Mesodermal cell (in vitro differentiated cells): ENCODE results near the gene FAM204A.

Source experiments
- H3K27ac ChIP-seq: 2 replicates; pipeline ENCODE4 v1.7.0; 2013; ENCODE audit warnings: mild to moderate bottlenecking, low read depth, low read length, moderate library complexity; ENCODE audit not compliant: severe bottlenecking
- H3K36me3 ChIP-seq: 2 replicates; pipeline ENCODE4 v1.7.1; 2013; ENCODE audit warnings: mild to moderate bottlenecking, low read length, moderate library complexity; ENCODE audit not compliant: control insufficient read depth, insufficient read depth
- H3K4me1 ChIP-seq: one replicate; pipeline ENCODE4 v1.7.1; 2013; ENCODE audit warnings: mild to moderate bottlenecking, low read length; ENCODE audit not compliant: insufficient read depth, control insufficient read depth, poor library complexity, severe bottlenecking
- H3K4me3 ChIP-seq: 2 replicates; pipeline ENCODE4 v1.7.0; 2013; ENCODE audit warnings: low read length, control low read depth, mild to moderate bottlenecking; ENCODE audit not compliant: insufficient read depth, poor library complexity, severe bottlenecking; ENCODE audit errors: extremely low read depth
- H3K9me3 ChIP-seq: 2 replicates; pipeline ENCODE4 v1.7.1; 2013; ENCODE audit warnings: mild to moderate bottlenecking, low read length, moderate library complexity; ENCODE audit not compliant: control insufficient read depth
- WGBS, 2 experiments: methylation state at CpG; one replicate each; pipeline ENCODE4 v1.1.5; 2013; ENCODE audit warnings: missing lambda C conversion rate in 2 of 2; ENCODE audit not compliant: insufficient coverage in 2 of 2; 5-methylcytosine and 5-hydroxymethylcytosine counted together

Gene FAM204A

GRCh38 chr10:118286051-118286838 lies 55.9 kb downstream of the FAM204A start:
- Histone ChIP-seq H3K4me1 (peaks cover 4% of the 10 kb centered on the region), H3K27ac (no peak overlapping the region)
- 59 to 66% methylated on average over 13 of the region's 17 CpGs for WGBS, 2 experiments

GRCh38 chr10:118282670-118283069 lies 59.5 kb downstream of the FAM204A start:
- no peaks in the 10 kb centered on the region for H3K36me3 ChIP-seq
- peaks cover 4% of the 10 kb centered on the region for H3K4me1 ChIP-seq
- 80% methylated on average over 1 of the region's 1 CpG; no CpG with 5 or more reads in 1 of the 2 experiments for WGBS, 2 experiments
- H3K4me3 ChIP-seq, result no peak overlapping the region
- no peak overlapping the region for H3K27ac ChIP-seq
- peaks cover 4% of the 10 kb centered on the region for H3K9me3 ChIP-seq

More at GRCh38 chr10:118286051-118286838, 55.9 kb downstream of the FAM204A start:
- H3K36me3 ChIP-seq, result no peaks in the 10 kb centered on the region
- no peak overlapping the region for H3K4me3 ChIP-seq
- H3K9me3 ChIP-seq, result no peaks in the 10 kb centered on the region

GRCh38 chr10:118278649-118279048 lies 63.5 kb downstream of the FAM204A start:
- H3K4me1 ChIP-seq, result no peaks in the 10 kb centered on the region
- H3K36me3 ChIP-seq, result no peaks in the 10 kb centered on the region
- no peak overlapping the region for H3K4me3 ChIP-seq
- peaks cover 4% of the 10 kb centered on the region for H3K9me3 ChIP-seq
- H3K27ac ChIP-seq, result no peak overlapping the region

- no peak overlapping the region for H3K4me3 ChIP-seq
- H3K27ac ChIP-seq, result no peak overlapping the region
- no peaks in the 10 kb centered on the region for H3K4me1 ChIP-seq
- H3K36me3 ChIP-seq, result no peaks in the 10 kb centered on the region
- H3K9me3 ChIP-seq, result peaks cover 4% of the 10 kb centered on the region
- 100% methylated on average over 1 of the region's 2 CpGs; no CpG with 5 or more reads in 1 of the 2 experiments for WGBS, 2 experiments
These were observed 64.3 kb downstream of the FAM204A start for GRCh38 chr10:118277871-118278270.

- H3K36me3 ChIP-seq, result no peaks in the 10 kb centered on the region
- H3K4me1 ChIP-seq, result peaks cover under 1% of the 10 kb centered on the region
- no peak overlapping the region for H3K4me3 ChIP-seq
- H3K9me3 ChIP-seq, result peaks cover 4% of the 10 kb centered on the region
- WGBS, 2 experiments, result 88 to 100% methylated on average over 2 of the region's 2 CpGs
- H3K27ac ChIP-seq, result no peak overlapping the region
These were observed 65.4 kb downstream of the FAM204A start for GRCh38 chr10:118276727-118277126.

- H3K4me1 ChIP-seq, result peaks cover 4% of the 10 kb centered on the region
- no peak overlapping the region for H3K4me3 ChIP-seq
- peaks cover 4% of the 10 kb centered on the region for H3K9me3 ChIP-seq
- H3K27ac ChIP-seq, result no peak overlapping the region
- H3K36me3 ChIP-seq, result no peaks in the 10 kb centered on the region
These were observed 65.9 kb downstream of the FAM204A start for GRCh38 chr10:118276204-118276603.

GRCh38 chr10:118273662-118274061 lies 68.5 kb downstream of the FAM204A start:
- H3K9me3 ChIP-seq, result peaks cover 4% of the 10 kb centered on the region
- peaks cover 4% of the 10 kb centered on the region for H3K4me1 ChIP-seq
- WGBS, 2 experiments, result 88 to 100% methylated on average over 1 of the region's 1 CpG
- H3K4me3 ChIP-seq, result no peak overlapping the region
- no peaks in the 10 kb centered on the region for H3K36me3 ChIP-seq
- no peak overlapping the region for H3K27ac ChIP-seq

GRCh38 chr10:118272767-118273166 lies 69.4 kb downstream of the FAM204A start:
- H3K27ac ChIP-seq, result no peak overlapping the region
- H3K9me3 ChIP-seq, result peaks cover 1% of the 10 kb centered on the region
- H3K4me1 ChIP-seq, result peaks cover 4% of the 10 kb centered on the region
- H3K36me3 ChIP-seq, result no peaks in the 10 kb centered on the region
- WGBS, 2 experiments, result 61% methylated on average over 3 of the region's 4 CpGs; no CpG with 5 or more reads in 1 of the 2 experiments
- no peak overlapping the region for H3K4me3 ChIP-seq

GRCh38 chr10:118272149-118272721 lies 69.9 kb downstream of the FAM204A start:
- Histone ChIP-seq H3K36me3 (no peaks in the 10 kb centered on the region), H3K4me1 (peaks cover 4% of the 10 kb centered on the region), H3K4me3 (peak overlapping the region; percentile 6), H3K27ac (peak overlapping the region; percentile 4), H3K9me3 (no peaks in the 10 kb centered on the region)
- 7 to 14% methylated on average over 11 to 13 of the region's 16 CpGs for WGBS, 2 experiments

- WGBS, 2 experiments, result 17 to 67% methylated on average over 1 to 4 of the region's 5 CpGs
- Histone ChIP-seq H3K9me3 (no peaks in the 10 kb centered on the region), H3K27ac (no peak overlapping the region), H3K36me3 (no peaks in the 10 kb centered on the region), H3K4me3 (peak overlapping the region; percentile 6), H3K4me1 (peaks cover 4% of the 10 kb centered on the region)
These were observed 70.5 kb downstream of the FAM204A start for GRCh38 chr10:118271671-118272070.

GRCh38 chr10:118266098-118266748 lies 75.9 kb downstream of the FAM204A start:
- Histone ChIP-seq H3K27ac (no peak overlapping the region), H3K4me3 (no peak overlapping the region), H3K4me1 (no peaks in the 10 kb centered on the region), H3K36me3 (no peaks in the 10 kb centered on the region), H3K9me3 (no peaks in the 10 kb centered on the region)
- 30 to 33% methylated on average over 3 of the region's 4 CpGs for WGBS, 2 experiments
